Stimulated activated CD4-positive, alpha-beta T cell treated with anti-CD3 and anti-CD28 coated beads, Interleukin-2, amount 100 ng/mL, for 48 hours (primary cell): ENCODE data around the gene CNNM1.

Experiments used
- DNase-seq, 2 donors: peaks; one replicate each; pipeline ENCODE4 v3.0.0-alpha.2; 2020

The CNNM1 gene

GRCh38 chr10:99422529-99423096 lies 93.5 kb downstream of the CNNM1 start:
- DNase-seq: no peak

GRCh38 chr10:99424656-99425055 lies 95.5 kb downstream of the CNNM1 start:
- DNase-seq: no peak

- no peak for DNase-seq
Observed at GRCh38 chr10:99425204-99425603, 96.0 kb downstream of the CNNM1 start.

- no peak for DNase-seq
Observed at GRCh38 chr10:99426689-99427088, 97.5 kb downstream of the CNNM1 start.

- DNase-seq: no peak
Observed at GRCh38 chr10:99427566-99428190, 98.5 kb downstream of the CNNM1 start.

GRCh38 chr10:99429517-99430095 lies 100.5 kb downstream of the CNNM1 start:
- no peak for DNase-seq

GRCh38 chr10:99430116-99430450 lies 100.9 kb downstream of the CNNM1 start:
- no peak for DNase-seq

GRCh38 chr10:99430451-99431189 lies 101.5 kb downstream of the CNNM1 start, which contains the start of gene GOT1:
TSS of gene GOT1 (minus strand) at chr10:99430624. CDS start at chr10:99430565, 59 bp downstream.
- DNase-seq: peak; percentile 89 to 93

GRCh38 chr10:99431190-99431760 lies 102.1 kb downstream of the CNNM1 start:
- DNase-seq: peak in 1 of 2 donors; percentile 14

- no peak for DNase-seq
Observed at GRCh38 chr10:99432047-99432446, 102.9 kb downstream of the CNNM1 start.

- DNase-seq: no peak
Observed at GRCh38 chr10:99432881-99433280, 103.7 kb downstream of the CNNM1 start.

- DNase-seq: no peak
Observed at GRCh38 chr10:99433378-99434020, 104.3 kb downstream of the CNNM1 start.

GRCh38 chr10:99435986-99436638 lies 107.0 kb downstream of the CNNM1 start:
- no peak for DNase-seq

GRCh38 chr10:99438890-99439289 lies 109.7 kb downstream of the CNNM1 start:
- no peak for DNase-seq

GRCh38 chr10:99442394-99442793 lies 113.2 kb downstream of the CNNM1 start:
- DNase-seq: no peak

GRCh38 chr10:99443500-99443899 lies 114.3 kb downstream of the CNNM1 start:
- DNase-seq: no peak
